ENCODE measurements around the gene BPHL.
"Not testable (repeated sequence)": the region's sequence is repeated elsewhere in the genome, so short reads cannot be mapped to it uniquely, and the experiment has no call there.

Gene BPHL

DNA sequence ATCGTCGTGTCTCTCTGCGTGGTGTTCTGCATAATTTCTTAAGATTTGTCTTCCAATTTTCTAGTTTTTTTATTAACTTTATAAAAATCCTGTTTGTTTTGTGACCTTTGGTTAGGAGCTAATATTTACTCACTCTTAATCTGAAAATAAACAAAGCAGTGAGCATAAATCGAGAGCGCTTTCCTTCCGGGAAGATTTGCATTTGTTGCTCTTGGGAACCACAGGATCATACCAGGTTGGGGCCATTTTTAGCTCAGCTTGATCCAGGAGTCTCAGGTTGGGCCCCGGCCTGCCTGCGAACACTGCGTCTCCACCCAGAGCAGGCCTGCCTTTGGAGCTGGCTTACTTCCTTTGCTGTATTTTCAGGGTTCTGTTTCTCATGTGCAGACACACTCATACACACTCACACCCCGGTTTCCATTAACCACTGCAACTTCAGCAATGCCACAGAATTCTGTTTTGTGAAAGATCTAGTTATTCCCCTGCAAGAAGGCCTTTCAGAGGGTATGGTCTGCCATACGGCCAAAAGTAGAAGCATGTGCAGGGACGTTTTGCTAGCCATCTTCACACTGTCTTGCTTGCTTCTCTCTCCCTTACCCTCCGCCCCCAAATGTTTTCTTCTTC is 17.3 kb downstream of the BPHL start:
- no peak for TF ChIP-seq CTCF (conservative IDR thresholded peaks at IDR 0.05; ENCODE audit: low read depth, low read length)
- no peak for DNase-seq (ENCODE audit: low read depth)
- no peak overlapping the region for H3K4me3 ChIP-seq (ENCODE audit: low read length)

- DNase-seq (ENCODE audit: low read depth) = no peak
- no peak overlapping the region for H3K4me3 ChIP-seq (ENCODE audit: low read length)
- no peak for TF ChIP-seq CTCF (conservative IDR thresholded peaks at IDR 0.05; ENCODE audit: low read depth, low read length)
Observed at GRCh38 chr6:3136292-3137011, 17.9 kb downstream of the BPHL start.

- no peak for TF ChIP-seq CTCF (conservative IDR thresholded peaks at IDR 0.05; ENCODE audit: low read depth, low read length)
Observed at GRCh38 chr6:3137057-3137777, 18.7 kb downstream of the BPHL start.

DNA sequence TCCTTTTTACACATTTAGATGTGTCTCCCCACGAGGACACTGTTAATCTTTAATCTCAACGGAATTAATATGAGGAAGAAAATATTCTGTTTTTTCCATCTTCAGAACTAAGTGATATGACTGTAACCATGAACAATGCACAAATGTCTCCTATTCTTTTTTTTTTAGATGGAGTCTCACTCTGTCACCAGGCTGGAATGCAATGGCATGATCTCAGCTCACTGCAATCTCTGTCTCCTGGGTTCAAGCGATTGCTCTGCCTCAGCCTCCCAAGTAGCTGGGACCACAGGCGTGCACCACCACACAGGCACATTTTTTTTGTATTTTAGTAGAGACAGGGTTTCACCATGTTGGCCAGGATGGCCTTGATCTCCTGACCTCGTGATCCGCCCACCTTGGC is 19.4 kb downstream of the BPHL start:
- DNase-seq (ENCODE audit: low read depth); H3K4me3 ChIP-seq (ENCODE audit: low read length): not testable (repeated sequence)

More at GRCh38 chr6:3137057-3137777, 18.7 kb downstream of the BPHL start:
- DNase-seq (ENCODE audit: low read depth) = no peak
- no peak overlapping the region for H3K4me3 ChIP-seq (ENCODE audit: low read length)

DNA sequence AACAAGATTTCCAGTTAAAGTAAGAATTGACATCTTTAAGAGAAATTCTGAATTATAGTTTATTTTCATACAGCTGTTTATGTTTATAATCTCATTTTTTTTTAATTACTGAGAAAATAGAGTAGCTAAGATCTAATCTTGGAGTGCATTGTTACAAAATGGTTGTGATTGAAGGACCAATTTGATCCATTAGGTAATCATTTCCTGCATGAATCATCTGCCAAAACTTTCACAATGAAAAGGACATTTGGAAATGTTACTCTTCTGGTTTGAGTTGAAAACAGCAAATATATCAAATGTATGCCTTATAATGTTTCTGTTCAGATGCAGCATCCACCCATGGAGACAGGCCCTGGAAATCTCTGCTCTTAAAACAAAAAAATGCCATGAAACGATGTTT is 19.8 kb downstream of the BPHL start:
- DNase-seq (ENCODE audit: low read depth) = no peak
- H3K4me3 ChIP-seq (ENCODE audit: low read length) = no peak overlapping the region
- TF ChIP-seq CTCF (conservative IDR thresholded peaks at IDR 0.05; ENCODE audit: low read depth, low read length) = no peak

- H3K4me3 ChIP-seq (ENCODE audit: low read length) = no peak overlapping the region
- no peak for DNase-seq (ENCODE audit: low read depth)
Observed at GRCh38 chr6:3139090-3139903, 20.8 kb downstream of the BPHL start.

More at GRCh38 chr6:3139090-3139903, 20.8 kb downstream of the BPHL start:
- no peak for TF ChIP-seq CTCF (conservative IDR thresholded peaks at IDR 0.05; ENCODE audit: low read depth, low read length)
